AG10803 (cell line): ENCODE measurements around the gene INSRR.

Experiments used
- DNase-seq: peaks from one replicate; pipeline ENCODE4 v3.0.0; 2010; ENCODE audit warnings: low read depth
- H3K4me3 ChIP-seq: 2 replicates; pipeline ENCODE4 v1.5.1; 2011; ENCODE audit warnings: mild to moderate bottlenecking, low read length, control low read depth
- CTCF ChIP-seq: conservative IDR thresholded peaks from 2 replicates; pipeline ENCODE4 v1.5.1; 2011; ENCODE audit warnings: mild to moderate bottlenecking, low read length, control low read depth, inconsistent platforms

INSRR gene

DNA sequence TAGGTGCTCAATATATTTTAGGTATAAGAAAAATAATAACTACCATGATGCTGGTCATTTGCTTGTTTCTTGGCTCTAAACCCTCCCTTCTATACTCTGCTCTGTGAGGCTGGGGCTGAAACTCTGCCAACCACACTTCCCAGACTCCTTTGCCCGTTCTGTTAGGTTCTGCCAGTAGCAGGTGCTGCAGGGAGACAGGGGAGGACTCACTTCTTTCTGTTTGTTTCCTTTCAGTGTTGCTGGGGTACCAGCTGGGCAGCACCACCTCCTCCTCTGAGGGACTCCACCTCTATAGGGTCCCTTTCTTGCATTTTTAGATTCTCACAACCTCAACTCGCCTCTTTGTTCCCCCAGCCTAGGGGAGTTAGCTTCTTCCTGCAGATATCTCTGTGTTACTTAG lies 25.3 kb downstream of the INSRR start:
- no peak overlapping the region for H3K4me3 ChIP-seq
- no peak for DNase-seq
- TF ChIP-seq CTCF: no peak

- TF ChIP-seq CTCF: no peak
- DNase-seq: no peak
- no peak overlapping the region for H3K4me3 ChIP-seq
These were observed 26.5 kb downstream of the INSRR start for GRCh38 chr1:156832434-156832833.

- DNase-seq: no peak
- H3K4me3 ChIP-seq: no peak overlapping the region
- no peak for TF ChIP-seq CTCF
These were observed 30.4 kb downstream of the INSRR start for GRCh38 chr1:156828400-156829124.

DNA sequence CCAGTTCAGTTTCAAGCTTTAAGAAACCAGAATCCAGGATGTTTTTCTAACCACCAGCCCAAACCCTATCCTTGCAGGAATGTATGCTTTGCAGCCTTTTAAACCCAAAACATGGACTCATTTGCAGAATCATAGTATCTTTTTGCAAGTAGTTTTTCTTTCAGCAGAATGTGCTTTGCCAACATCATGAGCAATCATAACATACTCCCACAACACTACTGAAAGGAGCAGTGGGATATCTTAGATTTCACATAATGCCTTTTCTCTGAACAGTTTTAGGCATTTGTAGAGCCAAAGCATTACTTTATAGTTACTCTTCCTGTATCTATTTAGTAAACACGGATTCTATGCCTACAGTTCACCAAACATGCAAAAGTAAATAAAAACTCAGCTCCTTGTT lies 32.3 kb downstream of the INSRR start:
- TF ChIP-seq CTCF: no peak
- DNase-seq: peak; percentile 59
- H3K4me3 ChIP-seq: no peak overlapping the region

DNA sequence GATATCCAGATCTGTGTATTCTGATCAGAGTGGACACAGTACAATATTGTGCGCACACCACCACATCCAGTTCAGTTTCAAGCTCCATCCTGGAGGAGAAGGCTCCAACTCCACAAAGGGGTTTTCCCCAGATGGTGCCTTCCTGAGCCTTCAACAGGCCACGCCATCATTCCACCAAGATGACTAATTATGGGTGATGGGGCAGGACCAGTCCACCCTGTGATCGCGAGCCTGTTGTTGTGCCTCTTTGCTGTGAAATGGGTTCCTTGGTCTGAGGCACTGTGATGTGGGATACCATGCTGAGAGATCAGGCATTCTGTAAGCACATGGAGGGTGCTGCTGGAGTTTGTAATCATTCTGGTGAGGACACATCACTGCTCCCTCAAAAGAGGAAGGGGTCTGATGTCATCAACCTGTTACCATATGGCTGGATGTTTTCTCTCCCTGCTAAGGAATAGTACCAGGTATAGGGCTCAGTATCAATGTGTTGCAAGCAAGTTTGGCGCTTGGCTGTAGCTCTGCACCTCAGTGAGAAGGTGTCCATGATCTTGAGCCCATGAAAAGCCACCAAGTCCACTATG lies 35.6 kb downstream of the INSRR start:
- no peak for DNase-seq
- TF ChIP-seq CTCF: no peak

GRCh38 chr1:156822680-156823079 lies 36.2 kb downstream of the INSRR start:
- no peak for DNase-seq
- no peak overlapping the region for H3K4me3 ChIP-seq
- no peak for TF ChIP-seq CTCF

More for the DNA sequence above, 35.6 kb downstream of the INSRR start:
- no peak overlapping the region for H3K4me3 ChIP-seq

DNA sequence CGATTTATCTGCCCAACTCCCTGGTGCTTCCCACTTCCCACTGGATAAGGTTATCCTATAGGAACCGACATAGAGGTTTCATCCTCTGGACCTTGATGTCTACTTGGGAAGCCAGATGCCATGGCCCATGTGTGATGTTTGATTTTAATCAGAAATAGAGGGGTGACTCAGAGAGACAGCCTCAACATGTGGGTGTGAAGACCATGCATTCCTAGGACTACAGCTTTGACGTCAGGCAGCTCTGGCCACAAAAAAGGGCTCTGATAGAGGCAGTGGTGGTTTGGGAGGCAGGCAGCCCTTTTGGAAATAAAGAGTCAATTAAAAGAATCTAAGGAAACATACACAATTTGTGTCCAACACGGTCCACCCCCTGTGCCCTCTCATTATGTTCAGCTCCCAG lies 37.1 kb downstream of the INSRR start:
- TF ChIP-seq CTCF: no peak

More for the DNA sequence above, 37.1 kb downstream of the INSRR start:
- no peak overlapping the region for H3K4me3 ChIP-seq
- peak; percentile 64 for DNase-seq
